ENCODE results near the gene PCDHA9.

GRCh38 chr5:140857177-140857986 lies 9.2 kb downstream of the PCDHA9 start:
- TF ChIP-seq CTCF (conservative IDR thresholded peaks at IDR 0.05), result no peak
- no peak for TF ChIP-seq EZH2 (IDR thresholded peaks at IDR 0.05; ENCODE audit: low read depth)

All from PC-9 (cell line).